ENCODE results near the gene OSBP2. TPM values are rescaled to one million over a fixed set of nuclear protein-coding genes. Genes with fewer than 3 reads are reported as not detected.

OSBP2 gene
- total and polyA plus RNA-seq, 8 donors, result 1.9 to 3.3 (median 2.6) TPM

DNA sequence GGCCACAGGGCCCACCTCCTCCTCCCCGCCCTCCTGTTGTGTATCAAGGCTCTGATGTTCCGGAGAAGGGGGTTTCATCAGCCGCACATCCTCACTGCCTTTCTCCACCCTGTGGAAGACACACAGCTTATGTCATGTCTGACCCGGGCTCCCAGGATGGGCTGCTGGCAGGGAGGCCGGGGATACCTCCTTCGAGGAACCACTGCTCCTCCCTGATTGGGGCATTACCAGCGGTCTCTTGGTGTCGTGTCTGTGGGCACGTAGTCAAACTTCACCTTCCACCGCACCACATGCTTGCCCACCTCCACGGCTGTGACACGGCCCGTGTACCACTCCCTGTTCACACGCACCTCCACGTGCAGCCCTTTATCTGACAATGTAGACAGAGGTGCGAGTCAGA lies 238.0 kb downstream of the OSBP2 start:
- H3K27ac ChIP-seq, result no peak overlapping the region
- no peak for DNase-seq
- no peaks in the 10 kb centered on the region for H3K27me3 ChIP-seq
- no peak for ATAC-seq
- no peak for FAIRE-seq
- intact Hi-C loops (cut with DNase I), result no loop called here
- no peak overlapping the region for H3K4me3 ChIP-seq
- no peaks in the 10 kb centered on the region for H3K4me1 ChIP-seq
- 94 to 95% methylated on average over 16 of the region's 16 CpGs for WGBS, 2 donors
- H3K36me3 ChIP-seq, result peaks cover 8 to 73% (median 51%) of the 10 kb centered on the region in 3 donors
- no peaks in the 10 kb centered on the region for H3K9me3 ChIP-seq
- TF ChIP-seq, protein P1, sequence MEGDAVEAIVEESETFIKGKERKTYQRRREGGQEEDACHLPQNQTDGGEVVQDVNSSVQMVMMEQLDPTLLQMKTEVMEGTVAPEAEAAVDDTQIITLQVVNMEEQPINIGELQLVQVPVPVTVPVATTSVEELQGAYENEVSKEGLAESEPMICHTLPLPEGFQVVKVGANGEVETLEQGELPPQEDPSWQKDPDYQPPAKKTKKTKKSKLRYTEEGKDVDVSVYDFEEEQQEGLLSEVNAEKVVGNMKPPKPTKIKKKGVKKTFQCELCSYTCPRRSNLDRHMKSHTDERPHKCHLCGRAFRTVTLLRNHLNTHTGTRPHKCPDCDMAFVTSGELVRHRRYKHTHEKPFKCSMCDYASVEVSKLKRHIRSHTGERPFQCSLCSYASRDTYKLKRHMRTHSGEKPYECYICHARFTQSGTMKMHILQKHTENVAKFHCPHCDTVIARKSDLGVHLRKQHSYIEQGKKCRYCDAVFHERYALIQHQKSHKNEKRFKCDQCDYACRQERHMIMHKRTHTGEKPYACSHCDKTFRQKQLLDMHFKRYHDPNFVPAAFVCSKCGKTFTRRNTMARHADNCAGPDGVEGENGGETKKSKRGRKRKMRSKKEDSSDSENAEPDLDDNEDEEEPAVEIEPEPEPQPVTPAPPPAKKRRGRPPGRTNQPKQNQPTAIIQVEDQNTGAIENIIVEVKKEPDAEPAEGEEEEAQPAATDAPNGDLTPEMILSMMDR (IDR thresholded peaks at IDR 0.05), result no peak

DNA sequence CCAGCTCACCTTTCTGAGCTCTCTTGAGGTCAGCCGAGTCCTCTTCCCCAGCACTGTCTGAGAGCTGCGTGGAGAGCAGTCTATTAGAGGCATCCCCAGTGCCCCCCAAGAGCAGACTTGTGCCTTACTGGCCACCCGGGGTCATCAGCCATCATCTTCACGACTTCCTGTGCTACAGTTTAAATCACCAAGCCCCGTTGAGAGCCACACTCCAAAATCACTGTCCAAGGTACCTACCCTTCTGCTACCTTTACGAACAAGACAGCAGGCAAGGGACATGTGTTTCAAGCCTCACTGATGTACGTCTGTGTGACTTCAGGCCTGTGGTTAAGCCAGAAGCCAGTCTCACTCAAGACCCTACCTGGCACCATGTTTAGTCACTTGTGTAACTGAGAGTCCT lies 238.8 kb downstream of the OSBP2 start:
- FAIRE-seq (no peak), DNase-seq (no peak)

DNA sequence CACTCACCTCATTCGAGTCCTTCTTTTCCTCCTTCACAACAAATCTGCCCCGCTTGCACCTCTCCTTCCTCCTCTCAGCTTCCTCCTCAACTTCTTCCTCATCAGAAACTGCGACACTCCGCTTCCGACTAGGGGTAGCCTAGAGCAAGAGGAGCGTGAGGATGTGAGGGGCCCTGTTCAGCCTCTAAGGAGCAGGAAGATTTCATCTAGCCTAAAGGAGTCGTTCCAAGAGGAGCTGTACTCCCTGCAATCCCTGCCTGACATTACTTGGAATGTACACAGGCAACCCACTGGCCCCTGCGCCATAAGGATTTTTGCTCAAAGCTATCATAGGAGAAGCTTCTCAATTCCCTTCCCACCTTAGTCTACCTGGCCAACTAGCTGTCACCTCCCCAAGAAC lies 239.4 kb downstream of the OSBP2 start:
- TF ChIP-seq, protein P1 (IDR thresholded peaks at IDR 0.05), result no peak
- Histone ChIP-seq H3K4me1 (no peaks in the 10 kb centered on the region), H3K9me3 (no peaks in the 10 kb centered on the region), H3K27me3 (no peaks in the 10 kb centered on the region), H3K36me3 (peaks cover 8 to 74% (median 57%) of the 10 kb centered on the region in 3 donors), H3K27ac (no peak overlapping the region), H3K4me3 (no peak overlapping the region)
- ATAC-seq (no peak), FAIRE-seq (no peak), DNase-seq (no peak)
- intact Hi-C loops (cut with DNase I), result no loop called here
- 95 to 97% methylated on average over 8 of the region's 8 CpGs for WGBS, 2 donors

More for the DNA sequence above, 238.8 kb downstream of the OSBP2 start:
- no peak for ATAC-seq
- Histone ChIP-seq H3K4me1 (no peaks in the 10 kb centered on the region), H3K4me3 (no peak overlapping the region), H3K36me3 (peaks cover 8 to 71% (median 54%) of the 10 kb centered on the region in 3 donors), H3K27me3 (no peaks in the 10 kb centered on the region), H3K9me3 (no peaks in the 10 kb centered on the region), H3K27ac (no peak overlapping the region)
- 85 to 86% methylated on average over 7 of the region's 7 CpGs for WGBS, 2 donors
- intact Hi-C loops (cut with DNase I), result no loop called here
- TF ChIP-seq, protein P1 (IDR thresholded peaks at IDR 0.05), result no peak

DNA sequence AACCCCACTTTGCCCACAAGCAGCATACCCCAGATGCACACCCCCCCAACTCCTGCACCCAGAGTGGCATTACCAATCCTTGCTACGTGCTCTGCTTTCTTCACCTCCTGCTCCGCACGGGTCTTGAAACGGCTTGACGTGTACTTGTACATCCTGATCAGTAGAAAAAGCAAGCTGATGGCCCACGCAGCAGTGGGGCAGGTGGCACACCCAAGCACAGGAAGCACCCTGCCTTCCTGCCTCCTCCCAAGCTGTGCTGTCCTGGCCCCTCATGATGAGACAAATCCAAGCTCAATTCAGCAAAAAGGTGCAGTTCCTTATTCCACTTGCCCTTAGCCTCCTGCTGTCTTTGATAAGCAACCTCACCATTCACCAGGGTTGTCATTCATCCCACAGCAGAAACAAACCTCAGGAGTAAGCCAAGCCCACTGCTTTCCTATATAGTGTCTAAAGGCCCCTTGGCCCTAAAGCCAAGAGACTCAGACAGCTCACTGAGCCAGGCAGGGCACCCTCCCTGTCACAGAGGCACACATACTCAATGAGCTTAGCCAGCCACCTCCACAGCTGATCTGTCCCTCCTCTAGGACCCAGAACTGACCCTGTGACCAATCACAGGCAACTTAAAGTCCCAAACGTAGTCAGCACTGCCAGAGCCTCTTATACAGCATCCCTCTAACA lies 246.2 kb downstream of the OSBP2 start:
- Histone ChIP-seq H3K4me1 (no peaks in the 10 kb centered on the region), H3K4me3 (no peak overlapping the region), H3K27ac (no peak overlapping the region), H3K36me3 (peaks cover 8 to 95% (median 67%) of the 10 kb centered on the region in 3 donors), H3K9me3 (no peaks in the 10 kb centered on the region), H3K27me3 (no peaks in the 10 kb centered on the region)
- 88 to 97% methylated on average over 7 of the region's 7 CpGs for WGBS, 2 donors
- ATAC-seq (no peak), DNase-seq (no peak), FAIRE-seq (no peak)
- TF ChIP-seq, protein P1 (IDR thresholded peaks at IDR 0.05), result no peak
- intact Hi-C loops (cut with DNase I), result loop anchor here in 1 of 3 donors (10.0 kb wide), 1 partner anchor 214 kb away; no protein-coding TSS in a partner anchor

DNA sequence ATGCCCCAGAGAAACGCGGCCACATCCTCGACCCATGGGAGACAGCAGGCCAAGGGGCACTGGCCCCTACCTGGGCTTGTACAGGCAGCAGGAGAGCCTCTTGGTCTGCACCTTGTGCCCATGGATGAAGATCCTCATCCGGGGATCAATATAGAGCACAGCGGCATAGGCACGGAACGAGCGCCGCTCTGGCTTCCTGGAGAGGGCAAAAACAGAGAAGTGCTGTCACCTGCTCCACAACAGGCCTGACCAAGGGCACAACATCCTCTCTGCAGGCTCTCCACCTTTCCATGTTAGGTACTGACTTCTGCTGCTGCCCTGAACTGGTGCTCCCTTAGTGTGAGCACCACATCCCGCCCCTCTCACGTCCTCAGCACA lies 246.7 kb downstream of the OSBP2 start:
- Histone ChIP-seq H3K4me1 (no peaks in the 10 kb centered on the region), H3K9me3 (no peaks in the 10 kb centered on the region), H3K36me3 (peaks cover 8 to 95% (median 66%) of the 10 kb centered on the region in 3 donors), H3K27me3 (no peaks in the 10 kb centered on the region), H3K27ac (no peak overlapping the region), H3K4me3 (no peak overlapping the region)
- ATAC-seq (no peak), FAIRE-seq (no peak), DNase-seq (no peak)
- TF ChIP-seq, protein P1 (IDR thresholded peaks at IDR 0.05), result no peak
- intact Hi-C loops (cut with DNase I), result loop anchor here in 1 of 3 donors (10.0 kb wide), 1 partner anchor 213 kb away; no protein-coding TSS in a partner anchor
- WGBS, 2 donors, result 94 to 96% methylated on average over 11 of the region's 11 CpGs

Measured in pancreas (tissue), 10 donors.